Adrenal gland (tissue), 5 donors: Measurements from ENCODE around the gene FAM167B.

ENCODE experiments used
- POLR2A ChIP-seq, 2 donors: fragments of 450-650 bp; IDR thresholded peaks; one replicate each; pipeline ENCODE4 v1.6.1; 2017; ENCODE audit warnings: antibody characterized with exemption in 2 of 2, mild to moderate bottlenecking in 2 of 2, moderate library complexity in 1 of 2
- TF ChIP-seq, protein P1 (sequence below), 6 experiments: fragments of 450-650 bp in 4 of 6; fragments of 200-600 bp in 2 of 6; sonication (generic) in 1 of 6; IDR thresholded peaks; 1 replicate in 5 of 6; 2 replicates in 1 of 6; pipeline versions ENCODE4 v1.5.1 to v1.8.0; 2016 to 2021; ENCODE audit warnings: antibody characterized with exemption in 6 of 6, mild to moderate bottlenecking in 2 of 6, moderate library complexity in 1 of 6
- donor health status: DM: no; HTN: no; CAD: no.

DNA sequence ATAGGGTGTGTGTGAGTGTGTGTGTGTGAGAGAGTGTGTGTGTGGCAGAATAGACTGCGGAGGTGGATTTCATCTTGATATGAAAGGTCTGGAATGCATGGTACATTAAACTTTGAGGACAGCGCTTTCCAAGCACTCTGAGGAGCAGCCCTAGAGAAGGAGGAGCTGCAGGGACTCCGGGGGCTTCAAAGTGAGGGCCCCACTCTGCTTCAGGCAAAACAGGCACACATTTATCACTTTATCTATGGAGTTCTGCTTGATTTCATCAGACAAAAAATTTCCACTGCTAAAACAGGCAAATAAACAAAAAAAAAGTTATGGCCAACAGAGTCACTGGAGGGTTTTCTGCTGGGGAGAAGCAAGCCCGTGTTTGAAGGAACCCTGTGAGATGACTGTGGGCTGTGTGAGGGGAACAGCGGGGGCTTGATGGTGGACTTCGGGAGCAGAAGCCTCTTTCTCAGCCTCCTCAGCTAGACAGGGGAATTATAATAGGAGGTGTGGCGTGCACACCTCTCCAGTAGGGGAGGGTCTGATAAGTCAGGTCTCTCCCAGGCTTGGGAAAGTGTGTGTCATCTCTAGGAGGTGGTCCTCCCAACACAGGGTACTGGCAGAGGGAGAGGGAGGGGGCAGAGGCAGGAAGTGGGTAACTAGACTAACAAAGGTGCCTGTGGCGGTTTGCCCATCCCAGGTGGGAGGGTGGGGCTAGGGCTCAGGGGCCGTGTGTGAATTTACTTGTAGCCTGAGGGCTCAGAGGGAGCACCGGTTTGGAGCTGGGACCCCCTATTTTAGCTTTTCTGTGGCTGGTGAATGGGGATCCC, 26.6 kb downstream of the FAM167B start:
- no peak for TF ChIP-seq POLR2A (IDR thresholded peaks at IDR 0.05)
- TF ChIP-seq, protein P1, sequence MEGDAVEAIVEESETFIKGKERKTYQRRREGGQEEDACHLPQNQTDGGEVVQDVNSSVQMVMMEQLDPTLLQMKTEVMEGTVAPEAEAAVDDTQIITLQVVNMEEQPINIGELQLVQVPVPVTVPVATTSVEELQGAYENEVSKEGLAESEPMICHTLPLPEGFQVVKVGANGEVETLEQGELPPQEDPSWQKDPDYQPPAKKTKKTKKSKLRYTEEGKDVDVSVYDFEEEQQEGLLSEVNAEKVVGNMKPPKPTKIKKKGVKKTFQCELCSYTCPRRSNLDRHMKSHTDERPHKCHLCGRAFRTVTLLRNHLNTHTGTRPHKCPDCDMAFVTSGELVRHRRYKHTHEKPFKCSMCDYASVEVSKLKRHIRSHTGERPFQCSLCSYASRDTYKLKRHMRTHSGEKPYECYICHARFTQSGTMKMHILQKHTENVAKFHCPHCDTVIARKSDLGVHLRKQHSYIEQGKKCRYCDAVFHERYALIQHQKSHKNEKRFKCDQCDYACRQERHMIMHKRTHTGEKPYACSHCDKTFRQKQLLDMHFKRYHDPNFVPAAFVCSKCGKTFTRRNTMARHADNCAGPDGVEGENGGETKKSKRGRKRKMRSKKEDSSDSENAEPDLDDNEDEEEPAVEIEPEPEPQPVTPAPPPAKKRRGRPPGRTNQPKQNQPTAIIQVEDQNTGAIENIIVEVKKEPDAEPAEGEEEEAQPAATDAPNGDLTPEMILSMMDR (IDR thresholded peaks at IDR 0.05), result no peak
